HepG2 (cell line): Measurements from ENCODE around the gene DCAKD. TPM values are rescaled to one million over a fixed set of nuclear protein-coding genes. Genes with fewer than 3 reads are reported as not detected.

Source experiments
- ARNT2 ChIP-seq: sonication (generic); formaldehyde crosslinking; IDR thresholded peaks from 2 replicates; pipeline ENCODE4 v1.8.0; 2022; ENCODE audit warnings: mild to moderate bottlenecking, low read depth, missing genetic modification reagents, moderate library complexity
- EEA1 ChIP-seq: sonication (generic); formaldehyde crosslinking; IDR thresholded peaks from 2 replicates; pipeline ENCODE4 v1.5.1; 2020; ENCODE audit warnings: mild to moderate bottlenecking, missing genetic modification reagents, borderline replicate concordance
- HNF4A ChIP-seq: sonication (generic); formaldehyde crosslinking; IDR thresholded peaks from 2 replicates; pipeline ENCODE4 v1.4.0; 2020; ENCODE audit warnings: missing genetic modification reagents
- KDM4B ChIP-seq: sonication (generic); formaldehyde crosslinking; IDR thresholded peaks from 2 replicates; pipeline ENCODE4 v1.4.0; 2020; ENCODE audit warnings: missing genetic modification reagents
- POLR2AphosphoS2 ChIP-seq: IDR thresholded peaks from 2 replicates; pipeline ENCODE4 v1.6.1; 2011; ENCODE audit warnings: low read depth, low read length, improper control_type of control experiment
- SIN3B ChIP-seq: fragments of 150-350 bp; IDR thresholded peaks from 2 replicates; pipeline ENCODE4 v1.6.1; 2014; ENCODE audit warnings: low read length
- SIX1 ChIP-seq: sonication (generic); formaldehyde crosslinking; IDR thresholded peaks from 2 replicates; pipeline ENCODE4 v1.4.0; 2020; ENCODE audit warnings: missing genetic modification reagents, borderline replicate concordance
- SMC3 ChIP-seq: IDR thresholded peaks from 2 replicates; pipeline ENCODE4 v1.6.1; 2011; ENCODE audit warnings: low read length, improper control_type of control experiment
- ZNF557 ChIP-seq: sonication (generic); formaldehyde crosslinking; IDR thresholded peaks from 2 replicates; pipeline ENCODE4 v1.4.0; 2020; ENCODE audit warnings: missing genetic modification reagents
- ZNF720 ChIP-seq: sonication (generic); formaldehyde crosslinking; IDR thresholded peaks from 2 replicates; pipeline ENCODE4 v1.4.0; 2020; ENCODE audit warnings: missing genetic modification reagents
- ZNF839 ChIP-seq: sonication (generic); formaldehyde crosslinking; IDR thresholded peaks from 2 replicates; pipeline ENCODE4 v1.4.0; 2020; ENCODE audit warnings: missing genetic modification reagents, mild to moderate bottlenecking, borderline replicate concordance
- polyA plus RNA-seq, 8 experiments: library from polyadenylated mRNA; depleted of rRNA in 3 of 8; stranded (reverse) in 7 of 8; unstranded in 1 of 8; fragments of >200 nt; fragmentation: Illumina TruSeq in 4 of 8; extraction: Trizol in 4 of 8; gene quantifications; 2 replicates each; pipeline versions ENCODE4 v1.2.1 to v1.2.3, GENCODE V29; 2011 to 2016; ENCODE audit warnings: low read depth in 4 of 8, missing spikeins in 1 of 8, mixed read lengths in 1 of 8; ENCODE audit not compliant: insufficient read depth in 1 of 8
- total RNA-seq, 5 experiments: library from RNA; depleted of rRNA; stranded (reverse); fragments of >200 nt; fragmentation: Illumina TruSeq; extraction: Trizol; gene quantifications; 2 replicates each; pipeline ENCODE4 v1.2.3, GENCODE V29; 2016; ENCODE audit warnings: low read depth in 1 of 5
- TF ChIP-seq, protein P1 (sequence below): sonication (generic); formaldehyde crosslinking; IDR thresholded peaks from 2 replicates; pipeline ENCODE4 v1.5.1; 2020; ENCODE audit warnings: missing genetic modification reagents, mild to moderate bottlenecking, borderline replicate concordance
- TF ChIP-seq, protein P2 (sequence below): sonication (generic); formaldehyde crosslinking; IDR thresholded peaks from 2 replicates; pipeline ENCODE4 v1.5.1; 2020; ENCODE audit warnings: missing genetic modification reagents, mild to moderate bottlenecking, borderline replicate concordance
- TF ChIP-seq, protein P3 (sequence below): sonication (generic); formaldehyde crosslinking; IDR thresholded peaks from 2 replicates; pipeline ENCODE4 v1.4.0; 2020; ENCODE audit warnings: missing genetic modification reagents, borderline replicate concordance

The DCAKD gene
- total and polyA plus RNA-seq, 2 of the 13 experiments (the other 11 are each of a cell fraction or from before 2014, with no cell fraction given), result 25.9 to 29.2 TPM

DNA sequence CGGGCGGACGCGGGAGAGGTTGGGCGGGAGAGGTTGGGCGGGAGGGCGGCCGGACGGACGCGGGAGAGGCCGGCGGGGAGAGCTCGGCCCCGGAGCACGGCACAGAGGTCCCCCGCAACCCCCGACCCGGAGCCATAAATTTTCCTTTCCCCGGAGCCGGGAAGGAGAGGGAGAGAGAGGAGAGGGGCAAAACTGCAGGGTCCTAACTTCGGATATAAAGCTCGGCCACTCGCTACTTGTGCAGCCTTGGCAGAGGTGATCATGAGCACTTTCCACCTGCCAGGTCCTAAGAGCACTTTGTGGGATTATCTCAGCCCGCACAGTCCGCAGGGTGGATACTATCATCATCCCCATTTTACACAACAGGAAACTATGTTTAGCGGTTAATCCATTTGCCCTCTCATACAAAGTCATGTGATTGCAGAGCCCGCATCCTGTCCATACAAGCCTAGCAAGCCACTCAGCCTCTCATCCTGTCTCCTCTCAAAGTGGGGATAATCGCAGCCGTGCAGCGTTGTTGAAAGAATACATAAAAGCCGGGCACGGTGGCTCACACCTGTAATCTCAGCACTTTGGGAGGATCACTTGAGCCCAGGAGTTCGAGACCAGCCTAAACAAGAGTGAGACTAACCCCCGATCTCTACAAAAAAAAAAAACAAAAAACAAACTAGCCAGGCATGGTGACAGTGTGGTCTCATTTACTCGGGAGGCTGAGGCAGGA lies 780 bp upstream of the DCAKD start (continued):
- TF ChIP-seq, protein P1, sequence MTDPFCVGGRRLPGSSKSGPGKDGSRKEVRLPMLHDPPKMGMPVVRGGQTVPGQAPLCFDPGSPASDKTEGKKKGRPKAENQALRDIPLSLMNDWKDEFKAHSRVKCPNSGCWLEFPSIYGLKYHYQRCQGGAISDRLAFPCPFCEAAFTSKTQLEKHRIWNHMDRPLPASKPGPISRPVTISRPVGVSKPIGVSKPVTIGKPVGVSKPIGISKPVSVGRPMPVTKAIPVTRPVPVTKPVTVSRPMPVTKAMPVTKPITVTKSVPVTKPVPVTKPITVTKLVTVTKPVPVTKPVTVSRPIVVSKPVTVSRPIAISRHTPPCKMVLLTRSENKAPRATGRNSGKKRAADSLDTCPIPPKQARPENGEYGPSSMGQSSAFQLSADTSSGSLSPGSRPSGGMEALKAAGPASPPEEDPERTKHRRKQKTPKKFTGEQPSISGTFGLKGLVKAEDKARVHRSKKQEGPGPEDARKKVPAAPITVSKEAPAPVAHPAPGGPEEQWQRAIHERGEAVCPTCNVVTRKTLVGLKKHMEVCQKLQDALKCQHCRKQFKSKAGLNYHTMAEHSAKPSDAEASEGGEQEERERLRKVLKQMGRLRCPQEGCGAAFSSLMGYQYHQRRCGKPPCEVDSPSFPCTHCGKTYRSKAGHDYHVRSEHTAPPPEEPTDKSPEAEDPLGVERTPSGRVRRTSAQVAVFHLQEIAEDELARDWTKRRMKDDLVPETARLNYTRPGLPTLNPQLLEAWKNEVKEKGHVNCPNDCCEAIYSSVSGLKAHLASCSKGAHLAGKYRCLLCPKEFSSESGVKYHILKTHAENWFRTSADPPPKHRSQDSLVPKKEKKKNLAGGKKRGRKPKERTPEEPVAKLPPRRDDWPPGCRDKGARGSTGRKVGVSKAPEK (CRISPR knock-in tag), result no peak
- TF ChIP-seq SIX1 (CRISPR knock-in tag), result no peak
- no peak for TF ChIP-seq ZNF720 (CRISPR knock-in tag)
- TF ChIP-seq POLR2AphosphoS2, result no peak
- no peak for TF ChIP-seq SIN3B
- TF ChIP-seq KDM4B (CRISPR knock-in tag), result no peak
- no peak for TF ChIP-seq EEA1 (CRISPR knock-in tag)
- TF ChIP-seq ZNF557 (CRISPR knock-in tag), result no peak
- TF ChIP-seq ARNT2 (CRISPR knock-in tag), result no peak
- TF ChIP-seq, protein P2, sequence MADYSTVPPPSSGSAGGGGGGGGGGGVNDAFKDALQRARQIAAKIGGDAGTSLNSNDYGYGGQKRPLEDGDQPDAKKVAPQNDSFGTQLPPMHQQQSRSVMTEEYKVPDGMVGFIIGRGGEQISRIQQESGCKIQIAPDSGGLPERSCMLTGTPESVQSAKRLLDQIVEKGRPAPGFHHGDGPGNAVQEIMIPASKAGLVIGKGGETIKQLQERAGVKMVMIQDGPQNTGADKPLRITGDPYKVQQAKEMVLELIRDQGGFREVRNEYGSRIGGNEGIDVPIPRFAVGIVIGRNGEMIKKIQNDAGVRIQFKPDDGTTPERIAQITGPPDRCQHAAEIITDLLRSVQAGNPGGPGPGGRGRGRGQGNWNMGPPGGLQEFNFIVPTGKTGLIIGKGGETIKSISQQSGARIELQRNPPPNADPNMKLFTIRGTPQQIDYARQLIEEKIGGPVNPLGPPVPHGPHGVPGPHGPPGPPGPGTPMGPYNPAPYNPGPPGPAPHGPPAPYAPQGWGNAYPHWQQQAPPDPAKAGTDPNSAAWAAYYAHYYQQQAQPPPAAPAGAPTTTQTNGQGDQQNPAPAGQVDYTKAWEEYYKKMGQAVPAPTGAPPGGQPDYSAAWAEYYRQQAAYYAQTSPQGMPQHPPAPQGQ (CRISPR knock-in tag), result peak; percentile 63; the same call in 1 of the 2 replicates
- TF ChIP-seq HNF4A, result no peak
- no peak for TF ChIP-seq ZNF839 (CRISPR knock-in tag)
- TF ChIP-seq, protein P3, sequence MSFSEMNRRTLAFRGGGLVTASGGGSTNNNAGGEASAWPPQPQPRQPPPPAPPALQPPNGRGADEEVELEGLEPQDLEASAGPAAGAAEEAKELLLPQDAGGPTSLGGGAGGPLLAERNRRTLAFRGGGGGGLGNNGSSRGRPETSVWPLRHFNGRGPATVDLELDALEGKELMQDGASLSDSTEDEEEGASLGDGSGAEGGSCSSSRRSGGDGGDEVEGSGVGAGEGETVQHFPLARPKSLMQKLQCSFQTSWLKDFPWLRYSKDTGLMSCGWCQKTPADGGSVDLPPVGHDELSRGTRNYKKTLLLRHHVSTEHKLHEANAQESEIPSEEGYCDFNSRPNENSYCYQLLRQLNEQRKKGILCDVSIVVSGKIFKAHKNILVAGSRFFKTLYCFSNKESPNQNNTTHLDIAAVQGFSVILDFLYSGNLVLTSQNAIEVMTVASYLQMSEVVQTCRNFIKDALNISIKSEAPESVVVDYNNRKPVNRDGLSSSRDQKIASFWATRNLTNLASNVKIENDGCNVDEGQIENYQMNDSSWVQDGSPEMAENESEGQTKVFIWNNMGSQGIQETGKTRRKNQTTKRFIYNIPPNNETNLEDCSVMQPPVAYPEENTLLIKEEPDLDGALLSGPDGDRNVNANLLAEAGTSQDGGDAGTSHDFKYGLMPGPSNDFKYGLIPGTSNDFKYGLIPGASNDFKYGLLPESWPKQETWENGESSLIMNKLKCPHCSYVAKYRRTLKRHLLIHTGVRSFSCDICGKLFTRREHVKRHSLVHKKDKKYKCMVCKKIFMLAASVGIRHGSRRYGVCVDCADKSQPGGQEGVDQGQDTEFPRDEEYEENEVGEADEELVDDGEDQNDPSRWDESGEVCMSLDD, result no peak
- no peak for TF ChIP-seq SMC3
